GM18951 (cell line): Measurements from ENCODE around the gene ADAT2.

Experiments
- POLR2A ChIP-seq: IDR thresholded peaks from 4 replicates; pipeline ENCODE4 v1.6.1; 2011; ENCODE audit warnings: mild to moderate bottlenecking; ENCODE audit not compliant: insufficient read length, insufficient read depth; ENCODE audit errors: extremely low read depth
- in situ Hi-C: fragments of 300-500 bp; cut with MboI; formaldehyde crosslinking; loops from one replicate; pipeline ENCODE4 v1.12.0; 2022; ENCODE audit warnings: low sequenced_read_pairs, mixed read lengths, inconsistent platforms; ENCODE audit not compliant: unreplicated experiment

The ADAT2 gene

GRCh38 chr6:143414769-143415168 lies 35.7 kb downstream of the ADAT2 start:
- in situ Hi-C loops = no loop called here
- TF ChIP-seq POLR2A = no peak

- no peak for TF ChIP-seq POLR2A
- in situ Hi-C loops = no loop called here
These were observed 39.6 kb downstream of the ADAT2 start for GRCh38 chr6:143410859-143411270.

GRCh38 chr6:143408787-143409162 lies 41.7 kb downstream of the ADAT2 start:
- in situ Hi-C loops = no loop called here
- TF ChIP-seq POLR2A = no peak

GRCh38 chr6:143408151-143408786 lies 42.2 kb downstream of the ADAT2 start:
- in situ Hi-C loops = no loop called here
- no peak for TF ChIP-seq POLR2A

- TF ChIP-seq POLR2A = no peak
- in situ Hi-C loops = no loop called here
These were observed 43.8 kb downstream of the ADAT2 start for GRCh38 chr6:143406673-143407072.

GRCh38 chr6:143405373-143406154 lies 44.9 kb downstream of the ADAT2 start:
- in situ Hi-C loops = no loop called here
- TF ChIP-seq POLR2A = no peak

- in situ Hi-C loops = no loop called here
- TF ChIP-seq POLR2A = no peak
These were observed 47.7 kb downstream of the ADAT2 start for GRCh38 chr6:143402721-143403336.

- in situ Hi-C loops = no loop called here
- TF ChIP-seq POLR2A = no peak
These were observed 48.7 kb downstream of the ADAT2 start for GRCh38 chr6:143401636-143402370.

GRCh38 chr6:143401068-143401446 lies 49.4 kb downstream of the ADAT2 start:
- TF ChIP-seq POLR2A = no peak
- in situ Hi-C loops = no loop called here

- in situ Hi-C loops = no loop called here
- no peak for TF ChIP-seq POLR2A
These were observed 50.0 kb downstream of the ADAT2 start for GRCh38 chr6:143400258-143401067.

- in situ Hi-C loops = no loop called here
- no peak for TF ChIP-seq POLR2A
These were observed 50.7 kb downstream of the ADAT2 start for GRCh38 chr6:143399775-143400174.

GRCh38 chr6:143399176-143399575 lies 51.3 kb downstream of the ADAT2 start:
- in situ Hi-C loops = no loop called here
- TF ChIP-seq POLR2A = no peak
